ENCODE data around the gene SMPD4.
"Not testable (repeated sequence)": the region's sequence is repeated elsewhere in the genome, so short reads cannot be mapped to it uniquely, and the experiment has no call there.

The SMPD4 gene

DNA sequence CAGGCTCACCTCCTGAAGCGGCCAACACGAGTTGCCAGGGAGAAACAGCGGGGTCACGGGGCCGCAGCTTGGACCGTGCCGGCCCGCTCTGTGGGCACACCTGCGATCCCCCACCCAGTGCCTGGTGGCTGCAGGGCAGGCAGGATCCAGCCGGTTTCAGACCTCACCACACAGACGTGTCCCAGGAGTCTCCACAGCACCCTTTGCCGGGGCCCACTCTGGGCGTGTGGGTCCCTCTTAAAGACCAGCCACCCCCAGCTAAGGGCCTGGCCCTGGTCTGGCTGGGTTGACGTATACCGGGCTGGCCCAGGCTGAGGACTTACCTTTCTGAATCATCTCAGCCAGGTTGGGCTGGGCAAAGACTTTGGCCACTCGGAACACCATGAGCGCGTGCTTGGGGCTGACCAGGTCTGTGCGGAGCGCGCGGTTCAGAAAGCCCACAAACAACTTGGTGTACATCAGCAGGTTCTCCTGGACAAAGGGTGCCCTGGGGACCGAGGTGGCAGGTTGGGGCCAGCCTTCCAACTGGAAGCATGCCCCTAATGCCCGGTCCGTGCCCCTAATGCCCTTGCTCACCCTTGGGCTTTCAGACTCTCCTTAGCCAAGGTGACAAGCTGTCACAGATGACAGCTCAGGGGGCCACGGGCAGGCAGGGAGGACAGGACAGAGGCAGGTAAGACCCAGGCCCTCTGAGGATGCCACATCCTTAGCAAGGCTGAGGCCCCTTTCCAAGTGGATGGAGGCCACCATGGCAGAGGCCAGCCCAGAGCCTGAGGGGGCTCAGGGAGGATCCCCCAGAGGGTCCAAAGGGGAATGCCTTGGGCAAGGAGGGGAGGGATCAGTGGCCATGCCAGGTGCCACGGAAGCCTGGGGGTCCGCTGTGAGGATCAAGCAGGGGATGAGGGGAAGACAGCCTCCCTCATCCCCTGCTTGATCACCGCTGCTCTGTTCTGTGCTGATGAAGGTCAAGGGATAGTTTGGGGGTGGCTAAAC lies 26.3 kb downstream of the SMPD4 start:
- H3K27ac ChIP-seq (ENCODE audit: low read length) = no peak overlapping the region

DNA sequence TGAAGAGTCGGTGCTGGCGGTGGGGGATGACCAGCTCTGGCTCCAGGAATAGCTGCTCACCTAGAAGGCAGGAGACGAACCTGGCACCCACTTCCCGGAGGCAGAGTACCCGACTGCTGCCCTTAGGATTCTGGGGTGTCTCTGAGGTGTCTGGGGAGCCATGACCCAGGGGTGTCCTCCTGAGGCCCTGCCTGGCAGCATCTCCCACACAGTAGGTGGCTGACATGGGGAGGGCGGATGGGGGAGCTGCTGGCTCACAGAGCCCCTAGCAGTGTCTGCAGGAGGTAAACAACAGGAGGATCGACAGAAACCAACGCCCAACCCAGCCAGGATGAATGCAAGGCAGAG lies 27.0 kb downstream of the SMPD4 start:
- not testable (repeated sequence) for H3K9me3 ChIP-seq (ENCODE audit: insufficient read depth, low read length); H3K9ac ChIP-seq (ENCODE audit: low read length); H4K20me1 ChIP-seq (ENCODE audit: insufficient read depth, low read length); H3K27ac ChIP-seq (ENCODE audit: low read length); H3K79me2 ChIP-seq (ENCODE audit: low read length); H3K36me3 ChIP-seq (replicated peaks; ENCODE audit: low read depth, low read length); H3K4me3 ChIP-seq (ENCODE audit: low read length); H3K27me3 ChIP-seq (ENCODE audit: low read depth, low read length); H3K4me2 ChIP-seq (ENCODE audit: low read length); H2AFZ ChIP-seq (ENCODE audit: low read depth, low read length)
- peaks cover 13% of the 10 kb centered on the region for H3K4me1 ChIP-seq (ENCODE audit: low read length)

More for the DNA sequence above, 26.3 kb downstream of the SMPD4 start:
- no peaks in the 10 kb centered on the region for H4K20me1 ChIP-seq (ENCODE audit: insufficient read depth, low read length)
- H3K27me3 ChIP-seq (ENCODE audit: low read depth, low read length) = no peaks in the 10 kb centered on the region
- peaks cover 13% of the 10 kb centered on the region for H3K4me1 ChIP-seq (ENCODE audit: low read length)
- H3K9ac ChIP-seq (ENCODE audit: low read length) = no peak overlapping the region
- no peaks in the 10 kb centered on the region for H3K36me3 ChIP-seq (replicated peaks; ENCODE audit: low read depth, low read length)
- no peak overlapping the region for H3K4me2 ChIP-seq (ENCODE audit: low read length)
- no peak overlapping the region for H3K4me3 ChIP-seq (ENCODE audit: low read length)
- no peaks in the 10 kb centered on the region for H3K79me2 ChIP-seq (ENCODE audit: low read length)
- no peaks in the 10 kb centered on the region for H3K9me3 ChIP-seq (ENCODE audit: insufficient read depth, low read length)
- H2AFZ ChIP-seq (ENCODE audit: low read depth, low read length) = no peak overlapping the region
- TF ChIP-seq EZH2phosphoT487 (IDR thresholded peaks at IDR 0.05; ENCODE audit: low read depth) (no peak), CTCF (IDR thresholded peaks at IDR 0.05; ENCODE audit: low read depth, low read length) (no peak)

- H3K27ac ChIP-seq (ENCODE audit: low read length) = not testable (repeated sequence)
These were observed 27.5 kb downstream of the SMPD4 start for GRCh38 chr2:130153721-130154422.

DNA sequence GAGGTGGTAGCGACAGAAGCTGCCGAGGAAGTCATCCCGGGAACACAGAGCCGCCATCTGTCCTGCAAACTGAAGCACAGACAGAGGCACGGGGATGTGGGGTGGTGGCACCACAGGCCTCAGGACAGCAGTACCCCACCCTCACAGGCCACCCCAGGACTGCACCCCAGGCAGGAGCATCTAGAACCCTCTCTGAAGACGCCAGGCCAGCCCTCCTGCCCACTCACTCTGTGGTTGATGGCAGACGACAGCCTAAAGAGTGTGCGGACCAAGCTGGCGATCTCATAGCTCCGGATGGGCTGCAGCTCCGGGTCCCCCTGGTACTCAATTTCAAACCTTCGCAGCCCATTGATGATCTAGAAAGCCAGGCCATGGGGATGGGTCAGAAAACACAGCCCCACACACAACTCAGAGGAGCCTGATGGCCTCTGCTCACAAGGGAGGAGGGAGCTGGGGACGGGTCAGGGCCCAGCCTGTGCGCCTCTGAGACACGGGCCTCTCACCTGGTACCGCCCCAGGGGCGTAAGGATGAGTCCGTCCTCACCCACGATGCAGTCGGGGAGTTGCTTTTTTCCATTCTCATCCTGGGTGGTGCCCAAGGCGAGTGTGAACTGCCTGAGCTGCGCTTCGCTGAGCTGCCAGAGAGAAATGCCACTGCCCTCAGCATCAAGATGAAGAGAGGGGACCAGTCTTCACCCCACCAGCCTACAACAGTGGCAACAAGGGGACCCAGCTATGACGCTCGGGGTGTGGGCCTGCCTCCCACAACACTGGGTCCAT lies 28.4 kb downstream of the SMPD4 start:
- Histone ChIP-seq H3K4me3 (ENCODE audit: low read length) (no peak overlapping the region), H3K4me1 (ENCODE audit: low read length) (peaks cover 2% of the 10 kb centered on the region), H3K9ac (ENCODE audit: low read length) (no peak overlapping the region), H3K9me3 (ENCODE audit: insufficient read depth, low read length) (no peaks in the 10 kb centered on the region), H3K27me3 (ENCODE audit: low read depth, low read length) (no peaks in the 10 kb centered on the region), H4K20me1 (ENCODE audit: insufficient read depth, low read length) (no peaks in the 10 kb centered on the region), H3K4me2 (ENCODE audit: low read length) (no peak overlapping the region), H3K27ac (ENCODE audit: low read length) (no peak overlapping the region), H3K79me2 (ENCODE audit: low read length) (no peaks in the 10 kb centered on the region), H2AFZ (ENCODE audit: low read depth, low read length) (no peak overlapping the region), H3K36me3 (replicated peaks; ENCODE audit: low read depth, low read length) (no peaks in the 10 kb centered on the region)
- TF ChIP-seq CTCF (IDR thresholded peaks at IDR 0.05; ENCODE audit: low read depth, low read length) (no peak), EZH2phosphoT487 (IDR thresholded peaks at IDR 0.05; ENCODE audit: low read depth) (no peak)

More at GRCh38 chr2:130153721-130154422, 27.5 kb downstream of the SMPD4 start:
- H3K36me3 ChIP-seq (replicated peaks; ENCODE audit: low read depth, low read length); H3K4me2 ChIP-seq (ENCODE audit: low read length); H2AFZ ChIP-seq (ENCODE audit: low read depth, low read length); H3K9me3 ChIP-seq (ENCODE audit: insufficient read depth, low read length); H3K9ac ChIP-seq (ENCODE audit: low read length); H4K20me1 ChIP-seq (ENCODE audit: insufficient read depth, low read length); H3K79me2 ChIP-seq (ENCODE audit: low read length); H3K4me3 ChIP-seq (ENCODE audit: low read length); H3K27me3 ChIP-seq (ENCODE audit: low read depth, low read length): not testable (repeated sequence)
- peaks cover 11% of the 10 kb centered on the region for H3K4me1 ChIP-seq (ENCODE audit: low read length)

DNA sequence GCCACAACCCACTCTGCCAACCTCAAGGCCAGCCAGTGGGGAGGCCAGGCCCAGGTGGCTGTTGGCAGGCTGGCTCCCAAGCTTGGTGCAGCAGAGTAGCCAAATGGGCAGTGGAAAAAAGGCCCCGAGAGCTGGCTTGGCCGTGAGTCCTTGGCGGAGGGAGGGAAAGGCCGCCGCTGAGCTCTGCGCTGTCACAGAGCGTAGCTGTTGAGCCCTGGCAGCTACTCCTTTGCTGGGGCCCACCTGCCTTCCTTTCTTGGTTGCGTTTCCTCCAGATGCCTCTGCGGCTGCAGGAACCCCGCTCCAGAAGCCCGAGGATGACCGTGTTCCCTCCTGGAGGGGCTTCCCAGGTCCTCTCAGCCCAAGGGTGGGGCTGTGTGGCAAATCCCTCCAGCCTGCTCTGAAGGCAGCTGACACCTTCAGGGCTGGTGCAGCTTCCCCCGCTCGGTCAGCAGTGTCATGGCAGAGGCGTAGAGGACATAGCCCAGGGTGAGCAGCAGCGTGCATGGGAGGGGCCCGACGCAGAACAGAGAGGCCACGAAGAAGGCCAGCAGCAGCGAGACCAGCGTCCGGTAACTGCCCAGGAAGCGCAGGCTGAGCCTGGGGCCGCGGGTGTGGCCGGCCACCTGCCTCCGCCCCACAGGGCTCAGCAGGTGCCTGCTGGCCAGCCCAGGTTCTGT lies 29.1 kb downstream of the SMPD4 start:
- not testable (repeated sequence) for H3K4me1 ChIP-seq (ENCODE audit: low read length); H3K4me3 ChIP-seq (ENCODE audit: low read length); H3K9me3 ChIP-seq (ENCODE audit: insufficient read depth, low read length); H3K4me2 ChIP-seq (ENCODE audit: low read length); H4K20me1 ChIP-seq (ENCODE audit: insufficient read depth, low read length); H2AFZ ChIP-seq (ENCODE audit: low read depth, low read length); H3K79me2 ChIP-seq (ENCODE audit: low read length); H3K27me3 ChIP-seq (ENCODE audit: low read depth, low read length); H3K9ac ChIP-seq (ENCODE audit: low read length); H3K36me3 ChIP-seq (replicated peaks; ENCODE audit: low read depth, low read length); H3K27ac ChIP-seq (ENCODE audit: low read length)

GRCh38 chr2:130151145-130151512 lies 30.3 kb downstream of the SMPD4 start:
- H2AFZ ChIP-seq (ENCODE audit: low read depth, low read length); H3K27ac ChIP-seq (ENCODE audit: low read length); H3K4me2 ChIP-seq (ENCODE audit: low read length); H3K36me3 ChIP-seq (replicated peaks; ENCODE audit: low read depth, low read length); H4K20me1 ChIP-seq (ENCODE audit: insufficient read depth, low read length); H3K4me1 ChIP-seq (ENCODE audit: low read length); H3K9me3 ChIP-seq (ENCODE audit: insufficient read depth, low read length); H3K4me3 ChIP-seq (ENCODE audit: low read length); H3K79me2 ChIP-seq (ENCODE audit: low read length); H3K27me3 ChIP-seq (ENCODE audit: low read depth, low read length); H3K9ac ChIP-seq (ENCODE audit: low read length): not testable (repeated sequence)
